Measurements from ENCODE around the gene CFAP46.

The CFAP46 gene
- 0 to 1.1 (median 0) reads per million in 4 experiments for total RNA-seq

- no peak for DNase-seq
Measured at GRCh38 chr10:132942101-132943057, at the start of gene CFAP46. Gene CFAP46 (minus strand): TSS chr10:132942570. CDS start chr10:132942484, 86 bp downstream.

GRCh38 chr10:132991706-132992432 lies 49.5 kb upstream of the CFAP46 start:
- no peak for DNase-seq

- DNase-seq: no peak
Measured at GRCh38 chr10:132990684-132991545, 48.5 kb upstream of the CFAP46 start.

- no peak for DNase-seq
Measured at GRCh38 chr10:132989476-132990415, 47.4 kb upstream of the CFAP46 start.

- DNase-seq: no peak
Measured at GRCh38 chr10:132988988-132989387, 46.6 kb upstream of the CFAP46 start.

- DNase-seq: no peak
Measured at GRCh38 chr10:132987671-132988571, 45.6 kb upstream of the CFAP46 start.

- no peak for DNase-seq
Measured at GRCh38 chr10:132986978-132987377, 44.6 kb upstream of the CFAP46 start.

- DNase-seq: no peak
Measured at GRCh38 chr10:132986576-132986975, 44.2 kb upstream of the CFAP46 start.

GRCh38 chr10:132986076-132986475 lies 43.7 kb upstream of the CFAP46 start:
- DNase-seq: no peak

GRCh38 chr10:132985546-132985900 lies 43.2 kb upstream of the CFAP46 start:
- no peak for DNase-seq

- DNase-seq: no peak
Measured at GRCh38 chr10:132984801-132985545, 42.6 kb upstream of the CFAP46 start.

GRCh38 chr10:132984008-132984295 lies 41.6 kb upstream of the CFAP46 start:
- DNase-seq: no peak

- DNase-seq: no peak
Measured at GRCh38 chr10:132983252-132984007, 41.1 kb upstream of the CFAP46 start.

GRCh38 chr10:132982301-132982989 lies 40.1 kb upstream of the CFAP46 start:
- DNase-seq: no peak

GRCh38 chr10:132981746-132982145 lies 39.4 kb upstream of the CFAP46 start:
- no peak for DNase-seq

GRCh38 chr10:132981173-132981555 lies 38.8 kb upstream of the CFAP46 start:
- no peak for DNase-seq

- DNase-seq: no peak
Measured at GRCh38 chr10:132980426-132981172, 38.2 kb upstream of the CFAP46 start.

Measured in effector CD8-positive, alpha-beta T cell (primary cell).